CD14-positive monocyte (primary cell): Measurements from ENCODE around the gene CUEDC1. TPM values are rescaled to one million over a fixed set of nuclear protein-coding genes. Genes with fewer than 3 reads are reported as not detected.

Source experiments
- DNase-seq, 3 donors: peaks; one replicate each; pipeline ENCODE4 v3.0.0-alpha.2; 2011 to 2022
- H2AFZ ChIP-seq: 2 replicates; pipeline ENCODE4 v1.6.0; 2012; ENCODE audit warnings: mild to moderate bottlenecking, low read depth, low read length, inconsistent platforms; ENCODE audit not compliant: insufficient read depth, poor library complexity, severe bottlenecking
- H3K27ac ChIP-seq, 2 donors: 1 replicate in 1 of 2; 2 replicates in 1 of 2; pipeline ENCODE4 v1.5.1; 2012 to 2013; ENCODE audit warnings: low read length in 2 of 2, control low read depth in 1 of 2, inconsistent platforms in 1 of 2, low read depth in 1 of 2, mild to moderate bottlenecking in 1 of 2
- H3K27me3 ChIP-seq, 2 donors: one replicate each; pipeline versions ENCODE4 v1.6.0 to v1.6.1; 2011 to 2013; ENCODE audit warnings: low read length in 2 of 2; ENCODE audit not compliant: control insufficient read depth in 2 of 2, insufficient read depth in 2 of 2
- H3K36me3 ChIP-seq, 2 donors: replicated peaks in 1 of 2; 1 replicate in 1 of 2; 2 replicates in 1 of 2; pipeline versions ENCODE4 v1.5.1 to v1.6.1; 2012 to 2013; ENCODE audit warnings: low read length in 2 of 2, control low read depth in 1 of 2, inconsistent platforms in 1 of 2, mild to moderate bottlenecking in 1 of 2; ENCODE audit not compliant: insufficient read depth in 2 of 2, control insufficient read depth in 1 of 2
- H3K4me1 ChIP-seq, 2 donors: 1 replicate in 1 of 2; 2 replicates in 1 of 2; pipeline versions ENCODE4 v1.5.1 to v1.6.1; 2012 to 2013; ENCODE audit warnings: low read length in 2 of 2, control low read depth in 1 of 2, inconsistent platforms in 1 of 2, mild to moderate bottlenecking in 1 of 2, moderate library complexity in 1 of 2; ENCODE audit not compliant: insufficient read depth in 2 of 2, control insufficient read depth in 1 of 2
- H3K4me2 ChIP-seq: replicated peaks from 2 replicates; pipeline ENCODE3; 2012; ENCODE audit warnings: low read length, moderate library complexity, mild to moderate bottlenecking; ENCODE audit not compliant: poor library complexity, severe bottlenecking; ENCODE audit errors: extremely low read depth
- H3K4me3 ChIP-seq, 3 experiments: fragments of 200-600 bp in 1 of 3; sonication (generic) in 1 of 3; replicated peaks in 1 of 3; 1 replicate in 2 of 3; 2 replicates in 1 of 3; pipeline ENCODE4 v1.5.1; 2011 to 2013; ENCODE audit warnings: low read length in 3 of 3, mild to moderate bottlenecking in 3 of 3, control low read depth in 2 of 3, low read depth in 2 of 3, inconsistent platforms in 1 of 3, moderate library complexity in 1 of 3
- H3K79me2 ChIP-seq: 2 replicates; pipeline ENCODE4 v1.6.0; 2012; ENCODE audit warnings: mild to moderate bottlenecking, control low read depth, inconsistent platforms, low read length, moderate library complexity; ENCODE audit not compliant: insufficient read depth
- H3K9ac ChIP-seq: 2 replicates; pipeline ENCODE4 v1.6.0; 2017; ENCODE audit warnings: low read length, mild to moderate bottlenecking; ENCODE audit not compliant: insufficient read depth, poor library complexity, severe bottlenecking
- H3K9me3 ChIP-seq, 2 donors: replicated peaks in 1 of 2; 1 replicate in 1 of 2; 2 replicates in 1 of 2; pipeline versions ENCODE4 v1.5.1 to v1.6.1; 2012 to 2013; ENCODE audit warnings: low read length in 2 of 2, control low read depth in 1 of 2; ENCODE audit not compliant: control insufficient read depth in 1 of 2, insufficient read depth in 1 of 2
- H4K20me1 ChIP-seq: 2 replicates; pipeline ENCODE4 v1.6.0; 2012; ENCODE audit warnings: mild to moderate bottlenecking, low read length, control low read depth, moderate library complexity; ENCODE audit not compliant: insufficient read depth
- H3K27ac Mint-ChIP-seq, 7 donors: one replicate each; pipeline ENCODE4 v1.8.0; 2020; ENCODE audit warnings: mild to moderate bottlenecking in 7 of 7, mixed read lengths in 7 of 7, moderate library complexity in 6 of 7, inconsistent platforms in 2 of 7
- H3K27me3 Mint-ChIP-seq, 3 donors: one replicate each; pipeline ENCODE4 v1.8.0; 2021 to 2022; ENCODE audit warnings: low read depth in 3 of 3, mild to moderate bottlenecking in 3 of 3, mixed read lengths in 3 of 3, moderate library complexity in 3 of 3, inconsistent platforms in 1 of 3
- H3K36me3 Mint-ChIP-seq, 2 donors: one replicate each; pipeline ENCODE4 v1.8.0; 2020; ENCODE audit warnings: mixed read lengths in 2 of 2, inconsistent platforms in 1 of 2, mild to moderate bottlenecking in 1 of 2
- H3K4me1 Mint-ChIP-seq: one replicate; pipeline ENCODE4 v1.8.0; 2020; ENCODE audit warnings: mild to moderate bottlenecking, mixed read lengths
- H3K4me3 Mint-ChIP-seq, 2 donors: one replicate each; pipeline ENCODE4 v1.8.0; 2020; ENCODE audit warnings: mild to moderate bottlenecking in 2 of 2, mixed read lengths in 2 of 2, moderate library complexity in 1 of 2
- H3K9me3 Mint-ChIP-seq, 7 donors: one replicate each; pipeline ENCODE4 v1.8.0; 2020 to 2022; ENCODE audit warnings: mixed read lengths in 7 of 7, mild to moderate bottlenecking in 6 of 7, moderate library complexity in 6 of 7, inconsistent platforms in 2 of 7
- WGBS: methylation state at CpG from one replicate; pipeline ENCODE4 v1.1.5; 2013; ENCODE audit warnings: missing lambda C conversion rate; ENCODE audit not compliant: insufficient coverage; 5-methylcytosine and 5-hydroxymethylcytosine counted together
- intact Hi-C, 2 donors: fragments of 100-400 bp; cut with micrococcal nuclease; formaldehyde crosslinking; loops; one replicate each; pipeline versions ENCODE4 v1.15.0 to v1.15.1; 2023
- polyA plus RNA-seq, 3 donors: library from polyadenylated mRNA; depleted of rRNA in 1 of 3; unstranded in 2 of 3; stranded (reverse) in 1 of 3; fragments of 300-500 nt in 2 of 3; fragments of >200 nt in 1 of 3; fragmentation: Illumina TruSeq in 2 of 3; gene quantifications; 1 replicate in 2 of 3; 2 replicates in 1 of 3; pipeline ENCODE4 v1.2.3, GENCODE V29; 2012 to 2021
- TF ChIP-seq, protein P1 (sequence below): fragments of 200-600 bp; IDR thresholded peaks from one replicate; pipeline ENCODE4 v1.8.0; 2022; ENCODE audit warnings: antibody characterized with exemption, mild to moderate bottlenecking

CUEDC1 gene
- polyA plus RNA-seq, 3 donors, result 4.2 to 31.0 (median 4.3) TPM

DNA sequence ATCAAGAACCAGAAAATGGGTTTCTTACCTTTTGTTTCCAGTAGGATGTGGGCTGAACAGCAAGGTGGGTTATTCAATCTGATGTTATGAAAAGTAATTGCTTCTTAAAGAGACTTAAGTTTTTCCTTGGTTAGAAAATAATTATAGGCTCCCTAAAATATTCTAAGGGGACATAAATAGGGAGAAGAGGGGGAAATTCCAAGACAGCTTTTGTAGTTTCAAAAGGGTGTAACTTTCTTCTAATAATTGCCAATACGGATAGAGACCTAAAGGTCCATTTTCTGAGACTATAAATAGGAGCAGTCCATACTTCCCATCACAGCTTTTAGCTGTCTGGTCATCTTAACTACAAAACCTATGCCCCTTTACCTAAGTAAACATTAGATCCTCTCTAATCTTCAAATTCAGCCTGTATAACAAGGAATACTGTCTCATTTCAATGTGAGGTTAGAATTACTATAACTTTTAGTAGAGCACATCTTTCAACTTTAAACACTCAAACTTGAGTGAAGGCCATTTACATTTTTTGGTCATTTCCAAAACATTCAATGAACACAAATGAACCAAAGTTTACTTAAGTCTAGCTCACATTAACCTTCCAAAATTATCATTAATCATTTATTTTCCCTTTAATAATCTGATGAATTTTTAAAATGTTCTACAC is 46.4 kb upstream of the CUEDC1 start:
- Histone ChIP-seq H3K79me2 (peaks cover 57% of the 10 kb centered on the region), H3K9ac (no peak overlapping the region), H3K9me3 (no peaks in the 10 kb centered on the region), H3K36me3 (peaks cover 45 to 83% of the 10 kb centered on the region in 2 donors), H3K4me2 (no peak overlapping the region), H3K4me3 (no peak overlapping the region), H2AFZ (no peak overlapping the region), H3K27me3 (no peaks in the 10 kb centered on the region), H3K27ac (no peak overlapping the region), H3K4me1 (peaks cover 19 to 25% of the 10 kb centered on the region in 2 donors), H4K20me1 (peaks cover 83% of the 10 kb centered on the region)
- DNase-seq, result no peak
- no peak overlapping the region for H3K27ac Mint-ChIP-seq
- intact Hi-C loops, result no loop called here
- H3K27me3 Mint-ChIP-seq, result peaks cover 0 to 2% (median 0%) of the 10 kb centered on the region in 3 donors
- H3K9me3 Mint-ChIP-seq, result no peaks in the 10 kb centered on the region
- H3K4me1 Mint-ChIP-seq, result peaks cover 28% of the 10 kb centered on the region
- WGBS, result no CpG with 5 or more reads among the region's 1 CpG
- no peak overlapping the region for H3K4me3 Mint-ChIP-seq
- peaks cover 51 to 52% of the 10 kb centered on the region in 2 donors for H3K36me3 Mint-ChIP-seq
- TF ChIP-seq, protein P1, sequence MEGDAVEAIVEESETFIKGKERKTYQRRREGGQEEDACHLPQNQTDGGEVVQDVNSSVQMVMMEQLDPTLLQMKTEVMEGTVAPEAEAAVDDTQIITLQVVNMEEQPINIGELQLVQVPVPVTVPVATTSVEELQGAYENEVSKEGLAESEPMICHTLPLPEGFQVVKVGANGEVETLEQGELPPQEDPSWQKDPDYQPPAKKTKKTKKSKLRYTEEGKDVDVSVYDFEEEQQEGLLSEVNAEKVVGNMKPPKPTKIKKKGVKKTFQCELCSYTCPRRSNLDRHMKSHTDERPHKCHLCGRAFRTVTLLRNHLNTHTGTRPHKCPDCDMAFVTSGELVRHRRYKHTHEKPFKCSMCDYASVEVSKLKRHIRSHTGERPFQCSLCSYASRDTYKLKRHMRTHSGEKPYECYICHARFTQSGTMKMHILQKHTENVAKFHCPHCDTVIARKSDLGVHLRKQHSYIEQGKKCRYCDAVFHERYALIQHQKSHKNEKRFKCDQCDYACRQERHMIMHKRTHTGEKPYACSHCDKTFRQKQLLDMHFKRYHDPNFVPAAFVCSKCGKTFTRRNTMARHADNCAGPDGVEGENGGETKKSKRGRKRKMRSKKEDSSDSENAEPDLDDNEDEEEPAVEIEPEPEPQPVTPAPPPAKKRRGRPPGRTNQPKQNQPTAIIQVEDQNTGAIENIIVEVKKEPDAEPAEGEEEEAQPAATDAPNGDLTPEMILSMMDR, result no peak

DNA sequence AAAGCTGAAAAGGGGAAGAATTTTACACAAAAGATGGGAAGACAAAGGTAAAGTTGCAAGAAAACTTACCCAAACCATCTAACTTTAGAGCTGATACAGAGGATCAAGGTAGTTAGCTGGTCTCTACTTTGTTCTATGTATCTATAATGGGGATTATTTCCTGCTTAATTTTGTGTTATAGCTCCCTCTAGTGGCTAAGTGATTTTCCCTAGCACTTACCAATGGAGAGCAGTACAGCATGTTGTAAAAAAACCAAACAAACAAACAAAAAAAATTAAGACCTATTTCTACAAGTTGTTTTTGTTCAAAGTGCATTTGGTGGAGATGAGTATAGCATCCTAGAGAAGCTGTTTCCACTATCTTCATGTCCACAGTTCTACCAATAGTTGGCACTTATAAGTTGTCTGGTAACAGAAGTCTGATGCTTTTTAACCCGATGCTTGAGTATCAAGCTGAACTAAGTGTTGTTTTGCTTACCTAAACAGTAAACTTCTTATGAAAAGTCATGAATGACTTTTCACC is 44.3 kb upstream of the CUEDC1 start:
- no peak overlapping the region for H3K4me3 ChIP-seq
- Mint-ChIP-seq H3K4me1 (peaks cover 17% of the 10 kb centered on the region), H3K27ac (no peak overlapping the region), H3K9me3 (no peaks in the 10 kb centered on the region), H3K36me3 (peaks cover 39 to 41% of the 10 kb centered on the region in 2 donors), H3K4me3 (no peak overlapping the region), H3K27me3 (no peaks in the 10 kb centered on the region)
- no peak overlapping the region for H3K27ac ChIP-seq
- H3K9me3 ChIP-seq, result no peaks in the 10 kb centered on the region
- peaks cover 34 to 70% of the 10 kb centered on the region in 2 donors for H3K36me3 ChIP-seq
- TF ChIP-seq, protein P1, result peak; percentile 90
- H3K4me1 ChIP-seq, result peaks cover under 1 to 9% of the 10 kb centered on the region in 2 donors
- peak; percentile 53 to 76 (median 61) for DNase-seq
- H3K79me2 ChIP-seq, result peaks cover 37% of the 10 kb centered on the region
- WGBS, result no CpG with 5 or more reads among the region's 1 CpG
- no peak overlapping the region for H3K4me2 ChIP-seq
- H3K27me3 ChIP-seq, result no peaks in the 10 kb centered on the region
- no peak overlapping the region for H2AFZ ChIP-seq
- H4K20me1 ChIP-seq, result peaks cover 68% of the 10 kb centered on the region
- H3K9ac ChIP-seq, result no peak overlapping the region
- intact Hi-C loops, result loop anchor here in 1 of 2 donors (5.0 kb wide), 1 partner anchor 142 kb away; no protein-coding TSS in a partner anchor
